GM19328 (cell line): Measurements from ENCODE around the gene OR5AU1.

Experiments
- ATAC-seq: cut with Tn5 transposase; IDR thresholded peaks from one replicate; pipeline ENCODE4 v1.9.1; 2021; ENCODE audit warnings: mild to moderate bottlenecking, moderate library complexity; ENCODE audit not compliant: unreplicated experiment

The OR5AU1 gene

DNA sequence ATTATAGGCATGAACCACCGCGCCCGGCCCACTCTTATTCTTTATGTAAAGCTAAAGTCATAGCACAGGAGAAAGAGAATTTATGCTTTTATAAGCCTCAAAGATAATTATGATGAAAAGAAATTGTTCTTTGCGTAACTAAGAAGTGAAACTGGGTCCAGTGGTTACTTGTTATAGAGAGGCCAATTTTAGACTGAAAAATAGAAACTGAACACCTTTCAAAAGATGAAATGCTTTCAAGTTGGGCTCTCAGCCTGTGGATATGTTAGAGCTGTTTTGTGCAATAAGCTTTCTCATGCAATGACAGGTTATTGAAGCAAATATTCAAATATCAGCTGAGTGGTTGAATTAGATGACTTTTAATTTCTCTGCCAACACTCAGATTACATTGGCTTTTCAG is 47.1 kb downstream of the OR5AU1 start:
- no peak for ATAC-seq

DNA sequence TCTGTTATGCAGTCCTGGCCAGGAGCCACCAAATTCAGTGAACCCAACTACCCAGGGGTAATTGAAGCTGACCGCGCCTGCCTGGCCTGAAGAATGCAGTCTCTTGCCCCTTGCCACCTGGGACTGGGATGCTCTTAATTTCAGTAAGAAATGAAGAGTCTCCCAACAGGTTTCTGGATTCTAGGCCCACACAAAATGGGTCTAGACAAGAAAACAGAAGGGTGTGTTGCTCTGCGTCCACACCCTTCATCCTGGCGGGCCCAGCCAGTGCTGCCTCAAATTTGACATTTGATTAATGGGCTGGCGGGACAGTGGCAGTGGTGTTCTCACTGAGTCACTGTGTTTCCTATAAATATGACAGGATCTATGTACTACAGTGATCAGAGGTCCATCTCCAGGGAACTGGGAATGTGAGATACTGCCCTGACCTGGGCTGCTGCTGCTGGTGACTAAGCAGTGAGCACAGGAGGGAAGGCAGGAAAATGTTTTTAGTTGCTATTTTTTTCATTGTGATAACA is 48.5 kb downstream of the OR5AU1 start:
- no peak for ATAC-seq

DNA sequence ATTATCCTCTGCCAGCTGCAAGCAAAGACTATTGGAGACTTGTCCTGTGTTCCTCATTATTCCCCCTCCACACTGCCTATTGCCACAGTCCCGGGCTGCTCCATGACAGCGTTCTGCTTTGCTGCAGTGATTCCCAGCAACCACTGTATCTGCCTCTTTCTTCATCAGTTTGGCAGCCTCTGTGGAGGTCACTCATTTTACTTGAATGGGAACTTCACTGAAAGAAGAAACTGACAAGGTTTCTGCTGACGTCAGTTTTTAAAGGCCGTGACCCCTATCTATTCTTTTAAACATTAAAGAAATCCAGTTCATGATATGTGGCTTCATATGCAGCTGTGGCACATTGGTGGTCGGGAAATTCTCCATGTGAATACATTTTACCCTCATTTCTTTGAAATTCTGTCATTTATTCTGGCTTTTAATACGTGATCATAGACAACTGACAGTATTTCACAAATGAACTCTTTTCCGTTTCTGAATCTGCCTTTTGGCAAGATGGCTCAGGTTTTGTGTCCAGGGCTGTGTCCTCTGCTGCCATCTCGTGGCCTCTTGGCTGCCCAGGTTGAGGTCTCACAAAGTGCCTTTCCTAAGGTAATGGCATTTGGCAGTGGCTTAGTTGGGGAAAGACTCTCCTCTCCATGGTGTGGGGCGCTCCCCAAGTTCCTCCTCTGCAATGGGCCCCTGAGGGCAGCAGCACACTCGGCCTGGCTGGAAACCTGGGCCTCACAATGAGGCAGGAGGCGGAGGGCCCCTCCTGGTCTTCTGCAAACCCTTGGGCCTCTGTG is 49.2 kb downstream of the OR5AU1 start:
- ATAC-seq = no peak

DNA sequence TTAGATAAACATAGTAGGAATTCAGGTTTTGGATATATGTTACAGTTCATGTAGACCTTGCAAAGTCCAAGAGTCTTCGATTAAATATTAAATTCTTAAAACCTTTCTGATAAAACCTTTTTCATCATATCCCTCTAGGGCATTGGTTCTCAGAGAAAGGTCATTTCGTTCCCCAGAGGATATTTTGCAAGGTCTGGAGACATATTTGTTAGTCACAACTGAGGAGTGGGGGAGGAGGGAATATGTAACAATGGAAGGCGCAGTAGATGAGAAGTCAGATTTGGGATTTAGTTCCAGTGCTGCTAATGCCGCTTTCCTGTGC is 49.7 kb downstream of the OR5AU1 start:
- ATAC-seq = no peak

DNA sequence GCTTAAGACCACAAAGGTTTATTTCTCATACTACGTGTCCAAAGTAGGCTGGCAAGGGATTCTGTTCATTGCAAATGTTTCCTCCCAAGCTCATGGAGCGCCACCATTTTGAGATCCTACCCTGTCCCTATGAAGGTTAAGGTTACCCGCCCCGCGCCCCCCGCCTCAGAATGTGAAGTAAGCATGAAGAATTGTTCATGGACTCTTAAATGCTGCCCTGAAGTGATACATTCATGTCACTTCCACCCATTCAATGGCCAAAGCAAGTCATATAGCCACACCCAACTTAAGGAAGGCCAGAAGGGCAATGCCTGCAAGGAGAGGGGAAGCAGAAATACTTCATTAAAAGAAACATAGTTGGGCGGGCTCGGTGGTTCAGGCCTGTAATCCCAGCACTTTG is 50.8 kb downstream of the OR5AU1 start:
- ATAC-seq = no peak
